GM12864 (cell line): ENCODE measurements around the gene TPPP3.

Source experiments
- DNase-seq: peaks from one replicate; pipeline ENCODE4 v3.0.0-alpha.2; 2011; ENCODE audit warnings: low read depth
- H3K4me3 ChIP-seq: 2 replicates; pipeline ENCODE4 v1.5.1; 2011; ENCODE audit warnings: mild to moderate bottlenecking, low read depth, low read length, control low read depth
- CTCF ChIP-seq: IDR thresholded peaks from 2 replicates; pipeline ENCODE4 v1.5.1; 2011; ENCODE audit warnings: low read depth, mild to moderate bottlenecking, moderate library complexity, low read length, control low read depth, inconsistent platforms; ENCODE audit errors: missing control alignments

The TPPP3 gene

GRCh38 chr16:67398546-67399217 lies 5.4 kb upstream of the TPPP3 start:
- no peak overlapping the region for H3K4me3 ChIP-seq
- no peak for TF ChIP-seq CTCF
- DNase-seq: no peak

- TF ChIP-seq CTCF: peak; percentile 50
- H3K4me3 ChIP-seq: no peak overlapping the region
- no peak for DNase-seq
Measured at GRCh38 chr16:67397812-67398545, 4.7 kb upstream of the TPPP3 start.

GRCh38 chr16:67397036-67397801 lies 3.9 kb upstream of the TPPP3 start:
- H3K4me3 ChIP-seq: no peak overlapping the region
- TF ChIP-seq CTCF: no peak
- no peak for DNase-seq

- no peak overlapping the region for H3K4me3 ChIP-seq
- no peak for DNase-seq
Measured at GRCh38 chr16:67396159-67397035, 3.1 kb upstream of the TPPP3 start.

GRCh38 chr16:67395458-67396158 lies 2.3 kb upstream of the TPPP3 start:
- no peak overlapping the region for H3K4me3 ChIP-seq
- TF ChIP-seq CTCF: no peak
- no peak for DNase-seq

More at GRCh38 chr16:67396159-67397035, 3.1 kb upstream of the TPPP3 start:
- no peak for TF ChIP-seq CTCF

- no peak for TF ChIP-seq CTCF
- no peak for DNase-seq
- H3K4me3 ChIP-seq: no peak overlapping the region
Measured at GRCh38 chr16:67395105-67395457, 1.8 kb upstream of the TPPP3 start.
